CD4-positive, alpha-beta T cell (primary cell): ENCODE results near the gene FMNL3. TPM values are rescaled to one million over a fixed set of nuclear protein-coding genes. Genes with fewer than 3 reads are reported as not detected.
A peak's percentile ranks its signal among the peaks of the same experiment; 100 is the strongest.

ENCODE experiments used
- ATAC-seq: fragments of 200-7000 bp; cut with Tn5 transposase; one replicate; pipeline ENCODE4 v1.10.0; 2022; ENCODE audit warnings: mild to moderate bottlenecking; ENCODE audit not compliant: poor library complexity
- CTCF ChIA-PET: fragments of 350-600 bp; sonication (Branson Sonifier 250); formaldehyde crosslinking; loops from one replicate; lab custom pipeline; 2021; ENCODE audit warnings: antibody characterized with exemption, inconsistent platforms; lab: Charles Lee
- POLR2A ChIA-PET: fragments of 350-600 bp; sonication (Branson Sonifier 250); formaldehyde crosslinking; loops from one replicate; lab custom pipeline; 2021; ENCODE audit warnings: antibody characterized with exemption, inconsistent platforms; lab: Charles Lee
- DNase-seq, 14 experiments: peaks; one replicate each; pipeline ENCODE4 v3.0.0-alpha.2; 2013 to 2020; ENCODE audit warnings: mixed read lengths in 2 of 14
- H3K27ac ChIP-seq, 2 donors: one replicate each; pipeline versions ENCODE4 v1.5.1 to v1.7.0; 2013; ENCODE audit warnings: low read length in 2 of 2, low read depth in 1 of 2, mild to moderate bottlenecking in 1 of 2
- H3K27me3 ChIP-seq, 2 experiments: 1 replicate in 1 of 2; 2 replicates in 1 of 2; pipeline versions ENCODE4 v1.6.1 to v1.7.0; 2013; ENCODE audit warnings: low read length in 2 of 2, control low read depth in 1 of 2, mild to moderate bottlenecking in 1 of 2, moderate library complexity in 1 of 2; ENCODE audit not compliant: insufficient read depth in 2 of 2, control insufficient read depth in 1 of 2
- H3K36me3 ChIP-seq: one replicate; pipeline ENCODE4 v1.6.1; 2013; ENCODE audit warnings: low read length, control low read depth; ENCODE audit not compliant: insufficient read depth
- H3K4me1 ChIP-seq: one replicate; pipeline ENCODE4 v1.6.1; 2013; ENCODE audit warnings: low read length, control low read depth; ENCODE audit not compliant: insufficient read depth
- H3K4me3 ChIP-seq: one replicate; pipeline ENCODE4 v1.5.1; 2013; ENCODE audit warnings: mild to moderate bottlenecking, low read length, moderate library complexity
- H3K9me3 ChIP-seq, 2 experiments: 1 replicate in 1 of 2; 2 replicates in 1 of 2; pipeline versions ENCODE4 v1.6.1 to v1.7.0; 2013; ENCODE audit warnings: low read length in 2 of 2, mild to moderate bottlenecking in 2 of 2, control low read depth in 1 of 2, moderate library complexity in 1 of 2; ENCODE audit not compliant: control insufficient read depth in 1 of 2, insufficient read depth in 1 of 2
- H3K27ac Mint-ChIP-seq: one replicate; pipeline ENCODE4 v1.8.0; 2020; ENCODE audit warnings: mixed read lengths
- H3K27me3 Mint-ChIP-seq: one replicate; pipeline ENCODE4 v1.8.0; 2021; ENCODE audit warnings: mixed read lengths
- H3K36me3 Mint-ChIP-seq: one replicate; pipeline ENCODE4 v1.8.0; 2021; ENCODE audit warnings: low read depth, mixed read lengths
- H3K4me1 Mint-ChIP-seq: one replicate; pipeline ENCODE4 v1.8.0; 2021; ENCODE audit warnings: low read depth, mixed read lengths
- H3K4me3 Mint-ChIP-seq: one replicate; pipeline ENCODE4 v1.8.0; 2020; ENCODE audit warnings: mild to moderate bottlenecking, mixed read lengths
- H3K9me3 Mint-ChIP-seq: one replicate; pipeline ENCODE4 v1.8.0; 2020; ENCODE audit warnings: mixed read lengths
- CTCF ChIP-seq: fragments of 200-600 bp; IDR thresholded peaks from one replicate; pipeline ENCODE4 v1.8.0; 2022; ENCODE audit warnings: antibody characterized with exemption, mild to moderate bottlenecking
- intact Hi-C, 2 experiments: fragments of 100-400 bp; cut with DNase I in 1 of 2; cut with micrococcal nuclease in 1 of 2; formaldehyde crosslinking; loops; one replicate each; pipeline versions ENCODE4 v1.15.1 to v1.9.0; 2023 to 2025; cut with DNase I, micrococcal nuclease
- total RNA-seq, 174 experiments: library from RNA in 2 of 174; stranded (reverse) in 2 of 174; gene quantifications; one replicate each; pipeline ENCODE4 v1.2.3 and lab custom pipeline; 2021 to 2026

FMNL3 gene
- total RNA-seq, 2 experiments from 2014 or later, result 33.3 to 34.8 TPM

GRCh38 chr12:49642370-49642802 lies 64.8 kb downstream of the FMNL3 start:
- intact Hi-C loops, result no loop called here
- Mint-ChIP-seq H3K9me3 (no peaks in the 10 kb centered on the region), H3K36me3 (peaks cover 33% of the 10 kb centered on the region), H3K4me3 (no peak overlapping the region), H3K4me1 (peaks cover 26% of the 10 kb centered on the region), H3K27me3 (no peaks in the 10 kb centered on the region), H3K27ac (no peak overlapping the region)
- H3K27ac ChIP-seq, result no peak overlapping the region
- peaks cover 18% of the 10 kb centered on the region for H3K4me1 ChIP-seq
- peaks cover 20% of the 10 kb centered on the region for H3K36me3 ChIP-seq
- ATAC-seq (no peak), DNase-seq (no peak)
- no peak for TF ChIP-seq CTCF
- CTCF ChIA-PET, result interaction anchor here (1.1 to 2.7 kb wide), 2 partner anchors 99 to 197 kb away, joined by 4 to 6 read pairs; partner anchors contain the start of gene TMBIM6
- H3K4me3 ChIP-seq, result no peak overlapping the region
- no peaks in the 10 kb centered on the region for H3K9me3 ChIP-seq
- H3K27me3 ChIP-seq, result no peaks in the 10 kb centered on the region
- POLR2A ChIA-PET, result interaction anchor here (3.4 kb wide), 1 partner anchor 64 kb away, joined by 21 read pairs; the partner anchor contains the start of gene FMNL3

GRCh38 chr12:49641748-49642369 lies 65.3 kb downstream of the FMNL3 start:
- no peaks in the 10 kb centered on the region for H3K27me3 ChIP-seq
- H3K9me3 ChIP-seq, result no peaks in the 10 kb centered on the region
- intact Hi-C loops, result no loop called here
- DNase-seq, result no peak
- H3K4me3 ChIP-seq, result no peak overlapping the region
- ChIA-PET POLR2A (no interaction called here), CTCF (interaction anchor here (2.7 kb wide), 1 partner anchor 99 kb away, joined by 6 read pairs; the partner anchor contains the start of gene TMBIM6)
- Mint-ChIP-seq H3K36me3 (peaks cover 28% of the 10 kb centered on the region), H3K4me1 (peaks cover 31% of the 10 kb centered on the region), H3K27me3 (no peaks in the 10 kb centered on the region), H3K4me3 (no peak overlapping the region), H3K9me3 (no peaks in the 10 kb centered on the region), H3K27ac (no peak overlapping the region)
- H3K27ac ChIP-seq, result no peak overlapping the region
- peaks cover 21% of the 10 kb centered on the region for H3K4me1 ChIP-seq
- H3K36me3 ChIP-seq, result peaks cover 17% of the 10 kb centered on the region
- TF ChIP-seq CTCF, result no peak
- ATAC-seq, result no peak

GRCh38 chr12:49636979-49637755 lies 70.0 kb downstream of the FMNL3 start:
- Histone ChIP-seq H3K27me3 (no peaks in the 10 kb centered on the region), H3K9me3 (no peaks in the 10 kb centered on the region), H3K4me1 (peaks cover 19% of the 10 kb centered on the region), H3K27ac (no peak overlapping the region), H3K36me3 (peaks cover 3% of the 10 kb centered on the region), H3K4me3 (no peak overlapping the region)
- TF ChIP-seq CTCF, result peak; percentile 54
- intact Hi-C loops, result loop anchor here in 1 of 2 experiments (2.0 to 5.0 kb wide), 2 partner anchors 70 to 200 kb away; partner anchors contain the start of gene FMNL3
- Mint-ChIP-seq H3K4me3 (no peak overlapping the region), H3K4me1 (peaks cover 25% of the 10 kb centered on the region), H3K36me3 (no peaks in the 10 kb centered on the region), H3K9me3 (no peaks in the 10 kb centered on the region), H3K27me3 (no peaks in the 10 kb centered on the region), H3K27ac (peak overlapping the region; percentile 2)
- CTCF ChIA-PET, result interaction anchor here (0.6 to 3.7 kb wide), 25 partner anchors 9 to 279 kb away, joined by 3 to 26 read pairs (median 5); partner anchors contain the start of genes FMNL3, PRPF40B and TMBIM6
- ATAC-seq (peak; percentile 99), DNase-seq (peak; percentile 31 to 79 (median 47))
- POLR2A ChIA-PET, result interaction anchor here (1.1 to 3.6 kb wide), 4 partner anchors 15 to 104 kb away, joined by 3 to 16 read pairs (median 10); partner anchors contain the start of genes FMNL3, PRPF40B and TMBIM6
